Effector memory CD8-positive, alpha-beta T cell (primary cell): ENCODE results near the gene ZNF813.

Experiments used
- ATAC-seq: fragments of 150-1000 bp; cut with Tn5 transposase; replicated peaks from 2 replicates; pipeline ENCODE4 v1.10.0; 2021; ENCODE audit warnings: mild to moderate bottlenecking, moderate library complexity
- DNase-seq, 3 experiments: peaks; one replicate each; pipeline ENCODE4 v3.0.0; 2021
- H3K27ac Mint-ChIP-seq, 2 donors: one replicate each; pipeline ENCODE4 v1.8.0; 2022; ENCODE audit warnings: mild to moderate bottlenecking in 2 of 2, mixed read lengths in 2 of 2, moderate library complexity in 2 of 2
- H3K27me3 Mint-ChIP-seq, 2 donors: one replicate each; pipeline ENCODE4 v1.8.0; 2022; ENCODE audit warnings: mixed read lengths in 2 of 2
- H3K36me3 Mint-ChIP-seq: one replicate; pipeline ENCODE4 v1.8.0; 2022; ENCODE audit warnings: mild to moderate bottlenecking, moderate library complexity, mixed read lengths; ENCODE audit not compliant: insufficient read depth
- H3K4me1 Mint-ChIP-seq, 2 donors: one replicate each; pipeline ENCODE4 v1.8.0; 2022; ENCODE audit warnings: low read depth in 2 of 2, mixed read lengths in 2 of 2
- H3K4me3 Mint-ChIP-seq, 2 donors: one replicate each; pipeline ENCODE4 v1.8.0; 2022; ENCODE audit warnings: mild to moderate bottlenecking in 2 of 2, mixed read lengths in 2 of 2, moderate library complexity in 2 of 2
- H3K9me3 Mint-ChIP-seq, 2 donors: one replicate each; pipeline ENCODE4 v1.8.0; 2022; ENCODE audit warnings: mixed read lengths in 2 of 2

Gene ZNF813

DNA sequence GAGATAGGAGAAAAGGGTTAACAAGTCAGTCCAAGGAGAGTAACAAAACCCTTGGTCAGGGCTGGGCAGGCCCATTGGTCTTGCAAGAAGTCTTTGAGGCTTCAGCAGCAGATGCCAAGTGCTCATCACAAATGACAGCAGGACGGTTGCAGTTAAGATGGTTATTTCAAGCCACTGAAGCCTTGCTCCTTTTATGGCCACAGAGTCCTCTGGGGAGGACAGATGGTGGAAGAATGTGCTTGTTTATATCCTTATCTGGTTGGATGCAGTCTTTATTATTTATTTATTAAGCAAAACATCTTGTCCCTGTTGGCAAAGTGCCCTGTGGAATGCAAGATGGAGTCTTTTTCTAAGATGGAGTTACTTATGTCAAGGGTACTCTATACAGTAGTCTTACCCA lies 51.2 kb downstream of the ZNF813 start:
- H3K4me3 Mint-ChIP-seq = no peak overlapping the region
- peaks cover 6% of the 10 kb centered on the region in 2 donors for H3K9me3 Mint-ChIP-seq
- ATAC-seq = no peak
- DNase-seq = no peak
- peaks cover 12 to 13% of the 10 kb centered on the region in 2 donors for H3K4me1 Mint-ChIP-seq
- H3K27me3 Mint-ChIP-seq = no peaks in the 10 kb centered on the region
- H3K27ac Mint-ChIP-seq = no peak overlapping the region
- peaks cover 3% of the 10 kb centered on the region for H3K36me3 Mint-ChIP-seq

DNA sequence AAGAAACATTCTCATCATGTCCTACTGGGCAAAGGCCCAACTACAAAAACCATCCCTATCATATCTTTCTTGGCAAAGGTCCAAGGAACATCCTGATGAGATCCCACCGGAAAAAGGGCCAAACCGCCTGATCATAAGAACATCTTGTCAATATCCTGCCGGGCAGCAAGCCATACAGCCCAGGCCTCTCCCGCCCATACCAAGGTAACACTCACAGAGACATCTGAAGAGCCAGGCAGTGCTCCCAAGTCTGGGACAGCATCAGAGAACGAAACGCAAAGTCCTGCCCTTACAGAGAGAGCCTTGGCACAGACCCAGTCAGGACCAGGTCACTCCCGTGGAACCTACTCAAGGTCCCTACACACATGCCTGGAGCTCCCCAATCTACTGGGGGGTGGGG lies 51.9 kb downstream of the ZNF813 start:
- DNase-seq (no peak), ATAC-seq (no peak)
- Mint-ChIP-seq H3K36me3 (peaks cover 3% of the 10 kb centered on the region), H3K4me1 (peaks cover 12 to 13% of the 10 kb centered on the region in 2 donors), H3K27ac (no peak overlapping the region), H3K9me3 (peaks cover 6% of the 10 kb centered on the region in 2 donors), H3K27me3 (no peaks in the 10 kb centered on the region), H3K4me3 (peak overlapping the region in 1 of 2 donors; percentile 20)

DNA sequence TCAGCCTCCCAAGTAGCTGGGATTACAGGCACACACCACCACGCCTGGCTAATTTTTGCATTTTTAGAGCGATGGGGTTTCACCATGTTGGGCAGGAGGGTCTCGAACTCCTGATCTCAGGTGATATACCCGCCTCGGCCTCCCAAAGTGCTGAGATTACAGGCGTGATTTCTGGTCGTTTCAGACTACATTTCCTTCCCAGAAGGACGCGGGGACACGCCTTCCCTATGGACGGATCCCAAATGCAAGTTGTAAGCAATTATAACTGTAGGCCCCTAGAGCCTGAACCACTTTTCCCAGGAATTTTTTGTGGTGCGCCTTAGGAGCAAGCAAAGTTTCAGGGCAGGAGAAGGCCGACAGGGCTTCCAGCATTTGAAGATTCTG lies 52.6 kb downstream of the ZNF813 start:
- Mint-ChIP-seq H3K27ac (peak overlapping the region in 1 of 2 donors; percentile 96), H3K27me3 (no peaks in the 10 kb centered on the region)
- no peak for ATAC-seq

DNA sequence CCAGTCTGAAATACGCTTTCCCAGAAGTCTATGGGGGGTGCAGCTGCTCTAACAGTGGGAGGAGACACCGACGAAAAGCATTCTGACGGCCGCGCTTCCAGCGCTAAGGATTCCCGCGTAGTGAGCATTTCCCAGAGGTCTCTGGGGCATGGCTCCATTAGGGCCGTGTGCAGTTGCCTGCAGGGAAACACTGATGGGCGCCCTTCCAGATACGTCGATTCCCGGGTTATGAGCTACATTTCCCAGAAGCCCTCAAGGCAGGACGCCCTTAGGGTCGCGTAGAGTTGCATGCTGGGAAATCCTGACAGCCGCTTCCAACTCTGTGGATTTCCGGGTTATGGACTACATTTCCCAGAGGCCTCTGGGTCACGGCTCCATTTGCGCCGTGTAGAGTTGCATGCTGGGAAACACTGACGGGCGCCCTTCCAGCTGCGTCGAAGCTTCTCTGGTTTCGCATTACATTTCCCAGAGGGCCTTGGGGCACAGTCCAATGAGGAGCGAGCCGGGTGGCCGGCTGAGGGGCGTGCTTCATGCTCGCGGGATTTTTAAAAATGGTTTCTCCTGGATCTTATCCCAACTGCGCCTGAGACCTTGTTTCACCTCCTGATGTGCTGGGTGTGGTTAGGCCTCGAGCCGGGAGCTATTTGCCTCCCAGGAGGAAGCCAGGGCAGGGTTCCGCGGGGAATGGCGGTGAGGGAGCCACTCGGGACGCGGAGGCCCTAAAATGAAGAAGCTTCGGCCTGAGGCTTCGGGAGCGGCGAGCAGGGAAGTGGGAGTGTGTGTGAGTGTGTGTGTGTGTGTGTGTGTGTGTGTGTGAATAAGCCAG lies 53.2 kb downstream of the ZNF813 start:
- ATAC-seq = peak; percentile 99
- Mint-ChIP-seq H3K4me3 (peak overlapping the region; percentile 99 to 100), H3K36me3 (peaks cover 3% of the 10 kb centered on the region), H3K27me3 (no peaks in the 10 kb centered on the region), H3K9me3 (peaks cover 8 to 10% of the 10 kb centered on the region in 2 donors), H3K4me1 (peaks cover 12 to 13% of the 10 kb centered on the region in 2 donors), H3K27ac (peak overlapping the region; percentile 96 to 99)
- DNase-seq = peak; percentile 77 to 79 (median 78)

More for the DNA sequence above, 52.6 kb downstream of the ZNF813 start:
- Mint-ChIP-seq H3K36me3 (peaks cover 3% of the 10 kb centered on the region), H3K4me3 (peak overlapping the region; percentile 99 to 100), H3K4me1 (peaks cover 12 to 13% of the 10 kb centered on the region in 2 donors), H3K9me3 (peaks cover 6% of the 10 kb centered on the region in 2 donors)
- DNase-seq = no peak

DNA sequence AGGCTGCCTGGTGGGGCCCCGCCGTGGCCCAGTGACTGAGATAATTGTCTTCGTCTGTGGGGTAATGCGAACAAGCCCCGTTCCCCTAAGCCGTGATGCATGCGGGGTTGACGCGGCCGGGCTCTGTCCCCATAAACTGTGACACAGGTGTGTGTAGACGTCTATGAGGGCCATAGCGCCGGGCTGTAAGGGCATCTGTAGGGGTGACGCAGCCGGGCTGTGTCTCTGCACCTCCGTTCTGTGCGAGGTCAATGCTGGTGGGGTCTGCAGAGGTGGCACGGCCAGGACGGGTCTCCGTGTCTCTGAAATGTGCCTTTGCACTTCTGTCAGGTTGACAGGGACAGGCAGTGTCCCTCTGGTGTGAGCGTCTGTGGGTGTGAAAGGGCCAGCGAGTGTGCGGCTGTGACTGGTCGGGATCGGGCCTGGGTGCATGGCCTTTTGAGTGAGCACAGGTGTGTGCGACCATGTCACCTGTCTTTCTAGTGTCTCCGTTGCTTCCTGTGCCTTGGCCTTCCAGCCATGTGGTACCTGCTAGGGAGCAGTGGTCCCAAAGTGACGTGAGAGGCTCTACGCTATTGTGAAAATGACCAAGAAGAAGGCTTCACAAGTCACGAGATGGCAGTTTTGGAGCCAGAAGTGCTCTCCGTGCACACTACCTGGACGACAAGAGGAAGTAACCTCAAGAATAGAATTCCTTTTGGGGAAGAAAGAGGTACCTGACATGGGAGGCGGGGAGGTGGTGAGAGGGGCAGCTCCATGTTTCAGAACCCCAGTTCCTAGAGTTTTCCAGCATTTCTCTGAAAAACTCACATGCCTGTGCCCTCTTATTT lies 54.1 kb downstream of the ZNF813 start:
- peak overlapping the region; percentile 96 to 99 for H3K27ac Mint-ChIP-seq
- ATAC-seq = no peak
- H3K4me3 Mint-ChIP-seq = peak overlapping the region; percentile 99 to 100
- H3K4me1 Mint-ChIP-seq = peaks cover 12 to 13% of the 10 kb centered on the region in 2 donors
- H3K27me3 Mint-ChIP-seq = no peaks in the 10 kb centered on the region
- H3K9me3 Mint-ChIP-seq = peaks cover 11 to 17% of the 10 kb centered on the region in 2 donors
- DNase-seq = no peak
- H3K36me3 Mint-ChIP-seq = peaks cover 3% of the 10 kb centered on the region

DNA sequence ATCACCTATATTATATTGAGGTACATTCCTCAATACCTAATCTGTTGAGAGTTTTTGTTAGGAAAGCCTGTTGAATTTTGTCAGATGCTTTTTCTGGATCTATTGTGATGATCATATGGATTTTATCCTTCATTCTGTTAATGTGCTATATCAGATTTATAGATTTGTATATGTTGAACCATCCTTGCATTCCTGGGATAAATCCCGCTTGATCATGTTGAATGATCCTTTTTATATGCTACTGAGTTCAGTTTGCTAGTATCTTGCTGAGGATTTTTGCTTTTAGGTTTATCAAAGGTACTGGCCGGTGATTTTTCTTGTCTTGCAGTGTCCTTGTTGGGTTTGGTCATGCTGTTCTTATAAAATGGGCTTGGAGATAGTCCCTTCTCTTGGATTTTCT lies 58.4 kb downstream of the ZNF813 start:
- DNase-seq (no peak), ATAC-seq (no peak)
- peaks cover 5 to 15% of the 10 kb centered on the region in 2 donors for H3K9me3 Mint-ChIP-seq
- peaks cover under 1% of the 10 kb centered on the region for H3K36me3 Mint-ChIP-seq
- H3K4me3 Mint-ChIP-seq = no peak overlapping the region
- H3K27me3 Mint-ChIP-seq = no peaks in the 10 kb centered on the region
- no peak overlapping the region for H3K27ac Mint-ChIP-seq
- peaks cover 9 to 10% of the 10 kb centered on the region in 2 donors for H3K4me1 Mint-ChIP-seq

DNA sequence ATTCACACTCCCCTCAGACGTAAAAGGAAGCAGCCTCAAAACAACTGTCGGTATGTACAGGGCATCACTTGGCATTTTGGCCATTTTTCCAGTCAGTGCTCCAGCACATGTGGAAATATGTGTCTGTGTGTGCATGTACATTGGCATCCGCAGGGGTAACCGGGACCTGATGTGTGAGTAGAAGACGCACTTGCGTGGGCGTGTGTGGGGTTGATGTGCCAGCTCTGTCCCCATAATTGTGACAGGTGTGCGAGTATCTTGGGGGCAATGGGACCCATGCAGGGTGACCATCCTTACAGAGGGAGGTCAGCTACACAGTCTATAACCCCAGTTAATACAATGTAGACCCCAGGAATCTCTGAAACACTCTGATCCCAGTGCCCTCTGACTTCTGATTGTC lies 63.1 kb downstream of the ZNF813 start:
- no peak overlapping the region for H3K4me3 Mint-ChIP-seq
- no peaks in the 10 kb centered on the region for H3K4me1 Mint-ChIP-seq
- H3K27me3 Mint-ChIP-seq = no peaks in the 10 kb centered on the region
- DNase-seq (no peak), ATAC-seq (no peak)
- H3K9me3 Mint-ChIP-seq = peaks cover 3 to 8% of the 10 kb centered on the region in 2 donors
- no peak overlapping the region for H3K27ac Mint-ChIP-seq
- H3K36me3 Mint-ChIP-seq = no peaks in the 10 kb centered on the region

DNA sequence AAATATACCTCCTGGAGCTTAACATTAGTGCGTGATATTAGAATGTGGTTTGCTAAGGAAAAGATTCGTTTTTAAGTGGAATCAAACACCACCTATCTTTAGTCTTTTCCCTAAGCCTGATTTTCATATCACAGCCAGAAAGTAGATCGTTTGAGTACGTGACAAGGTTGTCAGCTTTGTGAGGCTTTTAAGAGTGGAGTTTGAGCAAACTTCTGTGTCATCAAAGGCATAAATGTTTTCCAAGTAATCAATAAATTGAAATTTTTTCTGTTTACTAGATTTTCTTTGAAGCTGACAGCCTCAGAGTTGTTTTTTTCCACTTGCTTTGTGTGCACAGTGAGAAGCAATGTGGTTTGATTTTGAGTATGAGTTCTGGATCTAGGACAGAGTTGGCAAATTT lies 63.9 kb downstream of the ZNF813 start:
- Mint-ChIP-seq H3K4me3 (no peak overlapping the region), H3K36me3 (no peaks in the 10 kb centered on the region), H3K4me1 (no peaks in the 10 kb centered on the region), H3K27me3 (no peaks in the 10 kb centered on the region), H3K27ac (no peak overlapping the region), H3K9me3 (no peaks in the 10 kb centered on the region)
- ATAC-seq (no peak), DNase-seq (no peak)

DNA sequence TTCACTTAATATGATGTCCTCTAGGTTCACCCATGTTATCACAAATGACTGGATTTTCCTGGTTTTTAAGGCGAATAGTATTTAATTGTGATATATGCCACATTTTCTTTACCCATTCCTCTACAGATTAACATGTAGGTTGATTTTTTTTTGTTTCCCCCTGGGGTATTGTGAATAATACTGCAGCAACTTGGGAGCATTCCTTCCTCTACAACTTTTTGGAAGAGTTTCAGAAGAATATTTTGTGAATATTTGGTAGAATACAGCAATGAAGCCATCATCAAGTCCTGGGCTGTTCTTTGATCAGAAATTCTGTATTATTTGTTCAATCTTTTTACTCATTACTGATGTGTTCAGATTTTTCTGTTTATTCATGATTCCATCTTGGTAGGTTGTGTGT lies 64.8 kb downstream of the ZNF813 start:
- Mint-ChIP-seq H3K27ac (no peak overlapping the region), H3K4me3 (no peak overlapping the region), H3K9me3 (no peaks in the 10 kb centered on the region), H3K36me3 (peaks cover 4% of the 10 kb centered on the region), H3K4me1 (no peaks in the 10 kb centered on the region), H3K27me3 (no peaks in the 10 kb centered on the region)
- no peak for ATAC-seq
- no peak for DNase-seq

DNA sequence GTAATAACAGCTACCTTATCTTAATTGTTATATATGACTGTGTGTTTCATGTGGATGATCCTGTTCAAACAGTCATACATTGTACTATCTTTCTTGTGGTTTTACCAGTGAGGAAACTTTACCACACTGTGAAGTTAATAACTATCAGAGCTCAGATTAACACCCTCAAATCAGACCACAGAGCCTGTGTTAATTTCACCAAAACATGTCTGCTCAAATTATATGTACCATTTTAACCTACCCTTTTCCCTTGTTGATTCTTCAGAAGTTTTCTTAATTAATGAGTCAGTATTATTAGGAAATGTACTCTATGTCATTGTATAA lies 68.7 kb downstream of the ZNF813 start:
- peaks cover 15 to 19% of the 10 kb centered on the region in 2 donors for H3K4me1 Mint-ChIP-seq
- H3K27ac Mint-ChIP-seq = peak overlapping the region in 1 of 2 donors; percentile 31
- peaks cover 37% of the 10 kb centered on the region for H3K36me3 Mint-ChIP-seq
- no peaks in the 10 kb centered on the region for H3K9me3 Mint-ChIP-seq
- H3K4me3 Mint-ChIP-seq = peak overlapping the region in 1 of 2 donors; percentile 44
- no peak for ATAC-seq
- no peak for DNase-seq
- no peaks in the 10 kb centered on the region for H3K27me3 Mint-ChIP-seq

DNA sequence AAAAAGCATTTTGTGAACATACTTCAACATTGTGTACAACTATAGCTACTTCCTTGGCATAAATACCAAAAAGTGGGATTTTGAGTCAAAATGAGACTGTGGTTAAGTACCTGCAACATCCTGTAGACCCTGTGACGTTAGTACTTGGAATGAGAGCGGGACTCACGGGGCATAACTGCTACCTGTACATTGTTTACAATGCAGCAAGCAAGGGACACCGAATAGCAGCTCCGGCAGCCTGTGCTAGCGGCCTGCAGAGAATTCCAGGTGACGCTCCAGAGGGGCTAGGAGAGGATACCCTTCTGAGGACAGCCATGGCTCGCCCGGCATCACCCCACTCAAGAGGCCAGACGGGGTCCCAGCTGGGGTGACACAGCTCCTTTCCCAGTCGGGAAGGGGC lies 69.6 kb downstream of the ZNF813 start:
- Mint-ChIP-seq H3K27ac (peak overlapping the region; percentile 100), H3K27me3 (no peaks in the 10 kb centered on the region), H3K4me3 (peak overlapping the region; percentile 98), H3K36me3 (peaks cover 46% of the 10 kb centered on the region), H3K9me3 (no peaks in the 10 kb centered on the region), H3K4me1 (peaks cover 15 to 19% of the 10 kb centered on the region in 2 donors)
- DNase-seq = no peak
- ATAC-seq = no peak

DNA sequence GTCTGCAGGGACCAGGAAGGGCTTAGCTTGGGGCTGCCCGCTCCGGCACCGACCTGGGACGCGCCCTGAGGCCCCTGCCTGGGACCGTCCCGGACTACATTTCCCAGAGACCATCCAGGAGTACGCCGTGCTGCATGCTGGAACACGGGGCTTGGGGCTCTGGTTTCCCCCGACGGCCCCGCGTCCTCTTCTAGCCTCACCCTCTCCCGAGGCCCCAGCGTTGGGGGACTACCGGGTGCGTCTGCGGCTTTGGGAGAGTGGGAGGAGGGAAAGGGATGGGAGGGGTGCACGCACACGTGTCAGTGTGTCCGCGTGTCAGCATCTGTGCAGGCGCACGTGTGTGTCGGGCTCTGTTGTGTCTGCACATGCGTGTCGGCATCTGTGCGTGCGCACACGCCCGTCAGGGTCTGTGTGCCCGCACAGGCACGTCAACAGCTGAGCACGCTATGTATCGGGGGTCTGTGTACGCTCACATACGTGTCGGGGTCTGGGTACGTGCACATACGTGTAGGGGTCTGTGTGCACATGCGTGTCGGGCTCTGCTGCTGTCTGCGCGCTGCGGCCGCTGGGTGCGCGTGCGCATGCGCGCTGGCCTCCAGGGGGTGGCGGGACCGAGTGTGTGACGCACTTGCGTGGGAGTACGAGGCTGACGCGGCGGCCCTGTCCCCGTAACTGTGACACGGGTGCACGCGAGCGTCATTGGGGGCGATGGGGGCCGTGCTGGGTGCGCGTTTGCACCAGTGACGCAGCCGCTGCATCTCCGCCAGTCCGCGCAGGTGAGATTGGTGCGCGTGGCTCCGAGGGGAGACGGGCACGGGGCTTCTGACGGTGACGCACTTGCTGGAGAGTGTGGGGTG lies 70.2 kb downstream of the ZNF813 start, which contains the start of gene ZNF331:
Gene ZNF331, plus strand, starts transcription at position 625 of the 857 bp plus-strand sequence. CDS start 31,232 bp downstream, outside the sequence.
- Mint-ChIP-seq H3K27me3 (no peaks in the 10 kb centered on the region), H3K4me3 (peak within 1 kb of the TSS; percentile 98), H3K4me1 (peaks cover 15 to 19% of the 10 kb centered on the region in 2 donors), H3K9me3 (no peaks in the 10 kb centered on the region), H3K27ac (peak within 1 kb of the TSS; percentile 100), H3K36me3 (peaks cover 52% of the 10 kb centered on the region)
- peak; percentile 82 for ATAC-seq
- DNase-seq = peak; percentile 87 to 88 (median 88)
